GM15510 (cell line): ENCODE data around the gene INHA.

Source experiments
- POLR2A ChIP-seq: IDR thresholded peaks from 3 replicates; pipeline ENCODE4 v1.6.1; 2011; ENCODE audit warnings: borderline replicate concordance; ENCODE audit not compliant: insufficient read length; ENCODE audit errors: extremely low read depth

Gene INHA

DNA sequence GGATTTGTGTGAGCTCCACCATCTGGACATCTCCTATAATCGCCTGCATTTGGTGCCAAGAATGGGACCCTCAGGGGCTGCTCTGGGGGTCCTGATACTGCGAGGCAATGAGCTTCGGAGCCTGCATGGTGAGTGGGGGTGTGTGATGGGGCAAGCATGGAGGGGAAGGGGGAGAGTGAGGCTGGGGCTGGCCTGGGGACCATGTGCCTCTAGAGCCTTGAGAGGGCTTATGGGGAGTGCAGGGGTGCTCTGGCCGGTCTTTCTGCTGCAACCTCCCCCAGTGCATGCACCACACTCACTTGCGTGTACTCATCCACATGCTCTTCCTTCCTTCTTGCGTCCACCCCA, 33.5 kb downstream of the INHA start:
- TF ChIP-seq POLR2A, result no peak

GRCh38 chr2:219607931-219608330, 35.8 kb downstream of the INHA start:
- TF ChIP-seq POLR2A, result no peak

DNA sequence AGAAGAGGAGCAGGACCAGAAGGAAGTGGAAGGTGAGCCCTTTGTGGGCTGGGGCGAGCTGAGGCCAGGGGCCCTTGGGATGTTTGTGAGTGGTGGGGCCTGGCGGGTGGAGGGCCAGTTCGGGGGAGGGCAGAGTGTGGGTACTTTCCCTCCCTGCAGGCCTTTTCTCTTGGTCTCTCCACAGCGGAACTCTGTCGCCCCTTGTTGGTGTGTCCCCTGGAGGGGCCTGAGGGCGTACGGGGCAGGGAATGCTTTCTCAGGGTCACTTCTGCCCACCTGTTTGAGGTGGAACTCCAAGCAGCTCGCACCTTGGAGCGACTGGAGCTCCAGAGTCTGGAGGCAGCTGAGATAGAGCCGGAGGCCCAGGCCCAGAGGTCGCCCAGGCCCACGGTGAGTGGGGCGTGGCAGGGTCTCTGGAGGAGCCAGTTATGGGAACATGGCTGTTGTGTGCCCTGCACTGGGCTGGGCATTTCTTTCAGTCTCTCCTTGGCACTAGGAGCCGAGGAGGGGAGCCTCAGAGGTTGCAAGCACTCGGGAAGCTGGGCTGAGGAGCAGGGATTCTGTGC, 36.4 kb downstream of the INHA start:
- TF ChIP-seq POLR2A, result no peak

GRCh38 chr2:219609149-219609750, 37.1 kb downstream of the INHA start:
- TF ChIP-seq POLR2A, result no peak

GRCh38 chr2:219611306-219611705, 39.2 kb downstream of the INHA start:
- TF ChIP-seq POLR2A, result no peak

DNA sequence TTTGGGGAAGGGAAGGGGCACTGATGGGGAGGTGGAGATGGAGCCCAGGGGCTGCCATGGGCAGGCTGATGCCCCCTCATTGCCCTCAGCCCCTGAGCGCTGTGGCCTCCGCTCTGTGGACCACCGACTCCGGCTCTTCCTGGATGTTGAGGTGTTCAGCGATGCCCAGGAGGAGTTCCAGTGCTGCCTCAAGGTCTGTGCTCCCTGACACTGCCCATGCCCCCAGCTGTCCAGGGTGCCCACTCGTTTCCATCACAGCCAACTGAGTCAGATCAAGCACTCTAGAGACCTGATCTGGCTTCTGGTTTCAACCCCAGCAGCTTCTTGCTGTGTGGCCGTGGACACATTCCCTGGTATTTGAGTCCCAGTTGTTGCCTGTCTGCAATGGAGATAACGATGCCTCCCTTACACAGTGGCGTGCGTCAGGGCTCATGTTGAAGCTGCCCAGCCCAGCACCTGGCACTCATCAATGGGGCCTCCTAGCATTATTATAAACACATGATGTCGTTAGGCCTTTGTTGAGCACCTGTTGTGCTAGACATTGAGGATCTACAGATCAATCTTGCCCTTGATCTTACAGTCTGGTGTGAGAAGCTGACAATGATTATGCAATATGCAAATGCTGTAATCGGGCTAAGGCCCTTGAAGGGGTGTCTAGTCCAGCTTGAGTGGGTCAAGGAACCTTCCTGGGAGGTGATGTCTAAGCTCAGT, 39.9 kb downstream of the INHA start:
- TF ChIP-seq POLR2A, result no peak

- TF ChIP-seq POLR2A, result no peak
These were observed 40.6 kb downstream of the INHA start for GRCh38 chr2:219612577-219613286.

DNA sequence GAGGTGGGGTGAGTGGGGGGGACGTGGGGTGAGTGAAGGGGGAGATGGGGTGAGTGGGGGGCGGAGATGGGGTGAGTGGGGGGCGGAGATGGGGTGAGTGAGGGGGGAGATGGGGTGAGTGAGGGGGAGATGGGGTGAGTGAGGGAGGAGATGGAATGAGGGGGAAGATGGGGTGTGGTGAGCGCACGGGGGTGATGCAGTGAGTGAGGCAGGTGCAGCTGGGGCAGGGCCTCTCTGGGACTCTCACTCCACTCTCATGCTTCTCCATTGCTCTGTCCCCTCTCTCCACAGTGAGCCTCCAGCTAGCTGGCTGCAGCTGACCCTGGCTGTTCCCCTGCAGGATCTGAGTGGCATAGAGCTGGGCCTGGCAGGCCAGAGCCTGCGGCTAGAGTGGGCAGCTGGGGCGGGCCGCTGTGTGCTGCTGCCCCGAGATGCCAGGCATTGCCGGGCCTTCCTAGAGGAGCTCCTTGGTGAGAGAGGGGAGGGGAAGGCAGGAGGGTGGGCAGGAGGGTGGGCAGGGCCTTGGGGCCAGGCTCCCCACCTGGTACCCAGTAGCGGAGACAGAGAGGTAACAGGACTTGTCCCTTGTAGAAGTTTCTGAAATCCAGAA, 41.5 kb downstream of the INHA start:
- no peak for TF ChIP-seq POLR2A

DNA sequence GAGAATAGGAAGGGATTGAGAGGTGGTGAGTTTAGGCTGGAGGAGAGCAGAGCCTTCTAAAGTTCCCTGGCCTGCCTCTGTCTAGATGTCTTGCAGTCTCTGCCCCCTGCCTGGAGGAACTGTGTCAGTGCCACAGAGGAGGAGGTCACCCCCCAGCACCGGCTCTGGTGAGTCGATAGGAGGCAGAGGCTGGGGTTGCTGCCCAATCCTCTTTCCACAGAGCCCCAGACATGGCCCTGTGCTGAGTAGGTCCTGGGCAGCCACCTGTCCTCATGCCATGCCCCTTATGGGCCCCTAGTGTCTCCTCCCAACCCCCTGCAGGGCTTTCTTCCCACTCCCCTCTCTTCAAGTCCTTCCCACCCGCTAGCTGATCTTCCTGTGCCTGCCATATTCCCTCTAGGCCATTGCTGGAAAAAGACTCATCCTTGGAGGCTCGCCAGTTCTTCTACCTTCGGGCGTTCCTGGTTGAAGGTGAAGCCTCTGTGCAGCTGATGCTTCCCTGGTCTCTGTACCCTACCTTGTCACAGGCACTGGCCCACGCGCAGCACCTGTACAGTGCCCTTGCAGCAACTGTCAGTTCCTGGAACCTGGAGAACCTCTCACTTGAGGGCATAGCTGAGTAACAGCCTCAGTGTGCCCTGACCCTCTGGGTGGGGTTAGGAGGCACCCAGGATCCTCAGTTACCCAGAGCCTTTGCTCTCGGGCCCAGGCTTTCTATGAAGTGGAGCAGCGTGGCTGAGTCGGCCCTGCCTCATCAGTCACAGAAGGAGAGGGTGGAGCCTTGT, 42.2 kb downstream of the INHA start:
- no peak for TF ChIP-seq POLR2A

DNA sequence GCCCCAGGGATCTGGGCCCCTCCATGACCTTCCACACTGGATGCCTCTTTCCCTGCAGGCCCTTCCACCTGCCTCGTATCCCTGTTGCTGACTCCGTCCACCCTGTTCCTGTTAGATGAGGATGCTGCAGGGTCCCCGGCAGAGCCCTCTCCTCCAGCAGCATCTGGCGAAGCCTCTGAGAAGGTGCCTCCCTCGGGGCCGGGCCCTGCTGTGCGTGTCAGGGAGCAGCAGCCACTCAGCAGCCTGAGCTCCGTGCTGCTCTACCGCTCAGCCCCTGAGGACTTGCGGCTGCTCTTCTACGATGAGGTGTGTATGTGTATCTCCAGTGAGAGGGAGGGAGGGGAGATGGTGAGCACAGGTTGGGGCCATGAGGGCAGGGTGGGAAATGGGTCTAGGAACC, 42.9 kb downstream of the INHA start:
- TF ChIP-seq POLR2A, result no peak

- no peak for TF ChIP-seq POLR2A
These were observed 43.8 kb downstream of the INHA start for GRCh38 chr2:219615894-219616293.

- TF ChIP-seq POLR2A, result no peak
These were observed 44.4 kb downstream of the INHA start for GRCh38 chr2:219616550-219616949.

- TF ChIP-seq POLR2A, result no peak
These were observed 46.6 kb downstream of the INHA start for GRCh38 chr2:219618733-219619122.

DNA sequence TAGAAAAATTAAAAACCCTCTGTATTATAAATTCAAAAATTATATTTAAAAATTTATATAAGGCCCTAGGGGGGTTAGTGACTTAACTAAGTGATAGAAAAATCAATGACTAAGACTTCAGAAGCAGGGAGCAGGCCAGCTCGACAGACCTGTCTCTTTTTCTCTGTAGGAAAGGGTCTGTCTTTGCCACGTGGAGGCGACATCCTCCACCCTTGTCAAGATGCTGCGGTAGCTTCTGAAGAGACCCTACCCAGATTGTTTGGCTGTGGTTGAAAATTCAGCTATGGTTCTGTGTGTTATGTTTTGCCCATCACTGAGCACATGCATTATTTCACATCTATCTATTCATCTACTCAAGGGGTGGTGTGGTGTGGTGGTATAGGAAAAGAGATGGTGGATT, 47.1 kb downstream of the INHA start:
- TF ChIP-seq POLR2A, result no peak
